Body of pancreas (tissue), 4 donors: ENCODE data around the gene UBE4B. TPM values are rescaled to one million over a fixed set of nuclear protein-coding genes. Genes with fewer than 3 reads are reported as not detected.

Experiments
- ATAC-seq: fragments of 150-250 bp; one replicate; pipeline ENCODE4 v1.9.1; 2016
- DNase-seq, 4 donors: peaks; one replicate each; pipeline ENCODE4 v3.0.0-alpha.2; 2019
- H3K27ac ChIP-seq, 4 donors: fragments of 200-600 bp; sonication (generic); 1 replicate in 3 of 4; 2 replicates in 1 of 4; pipeline versions ENCODE4 v1.5.1 to v1.6.1; 2016 to 2019; ENCODE audit warnings: mild to moderate bottlenecking in 1 of 4, mixed read lengths in 1 of 4, moderate library complexity in 1 of 4
- H3K27me3 ChIP-seq, 2 donors: fragments of 200-600 bp; sonication (generic); one replicate each; pipeline ENCODE4 v1.6.0; 2016; ENCODE audit warnings: mild to moderate bottlenecking in 1 of 2
- H3K36me3 ChIP-seq, 2 donors: fragments of 200-600 bp; sonication (generic); replicated peaks in 1 of 2; 2 replicates each; pipeline ENCODE4 v1.5.1; 2016; ENCODE audit warnings: low read depth in 2 of 2; ENCODE audit not compliant: insufficient read depth in 1 of 2
- H3K4me1 ChIP-seq: fragments of 200-600 bp; sonication (generic); one replicate; pipeline ENCODE4 v1.6.0; 2016
- H3K4me3 ChIP-seq, 2 donors: fragments of 200-600 bp; sonication (generic); 1 replicate in 1 of 2; 2 replicates in 1 of 2; pipeline ENCODE4 v1.5.1; 2016 to 2019
- H3K9me3 ChIP-seq, 3 donors: fragments of 200-600 bp; sonication (generic); 1 replicate in 2 of 3; 2 replicates in 1 of 3; pipeline ENCODE4 v1.5.1; 2016
- POLR2A ChIP-seq, 3 donors: fragments of 450-650 bp; IDR thresholded peaks; one replicate each; pipeline ENCODE4 v1.6.1; 2016; ENCODE audit warnings: antibody characterized with exemption in 3 of 3, mild to moderate bottlenecking in 2 of 3
- WGBS, 2 donors: methylation state at CpG; one replicate each; pipeline ENCODE4 v1.1.5; 2017; 5-methylcytosine and 5-hydroxymethylcytosine counted together
- intact Hi-C: fragments of 100-400 bp; cut with DNase I; formaldehyde crosslinking; loops from one replicate; pipeline ENCODE4 v1.15.1; 2023
- total RNA-seq, 2 donors: library from RNA; depleted of rRNA; stranded (reverse); fragments of >200 nt; gene quantifications; one replicate each; pipeline ENCODE4 v1.1.0, GENCODE V29; 2016
- TF ChIP-seq, protein P1 (sequence below), 7 experiments: fragments of 450-650 bp in 4 of 7; fragments of 200-600 bp in 3 of 7; sonication (generic) in 3 of 7; IDR thresholded peaks; one replicate each; pipeline ENCODE4 v1.5.1; 2016 to 2019; ENCODE audit warnings: antibody characterized with exemption in 7 of 7

UBE4B gene
- total RNA-seq, 2 donors from 2014 or later = 43.8 to 57.0 TPM

DNA sequence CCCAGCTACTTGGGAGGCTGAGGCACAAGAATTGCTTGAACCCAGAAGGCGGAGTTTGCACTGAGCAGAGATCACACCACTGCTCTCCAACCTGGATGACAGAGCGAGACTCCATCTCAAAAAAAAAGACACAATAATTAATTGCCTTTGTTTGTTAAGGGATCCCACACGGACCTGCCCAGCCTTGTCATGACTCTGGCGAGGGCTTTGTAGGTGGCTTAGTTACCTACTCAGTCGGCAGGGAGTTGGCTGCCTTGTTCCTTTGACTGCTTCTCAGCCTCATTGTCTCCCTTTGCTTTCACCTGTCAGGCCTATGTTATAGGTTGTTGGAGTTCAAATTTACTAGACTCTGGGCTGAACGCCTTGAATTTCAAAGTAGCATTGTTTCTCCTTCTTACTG lies 82.0 kb downstream of the UBE4B start:
- Histone ChIP-seq H3K9me3 (no peaks in the 10 kb centered on the region), H3K36me3 (peaks cover 0 to 13% of the 10 kb centered on the region in 2 donors), H3K4me1 (no peaks in the 10 kb centered on the region), H3K27me3 (no peaks in the 10 kb centered on the region), H3K27ac (no peak overlapping the region), H3K4me3 (no peak overlapping the region)
- intact Hi-C loops = no loop called here
- ATAC-seq = no peak
- no peak for DNase-seq
- WGBS, 2 donors = 91 to 92% methylated on average over 6 of the region's 6 CpGs
- TF ChIP-seq, protein P1, sequence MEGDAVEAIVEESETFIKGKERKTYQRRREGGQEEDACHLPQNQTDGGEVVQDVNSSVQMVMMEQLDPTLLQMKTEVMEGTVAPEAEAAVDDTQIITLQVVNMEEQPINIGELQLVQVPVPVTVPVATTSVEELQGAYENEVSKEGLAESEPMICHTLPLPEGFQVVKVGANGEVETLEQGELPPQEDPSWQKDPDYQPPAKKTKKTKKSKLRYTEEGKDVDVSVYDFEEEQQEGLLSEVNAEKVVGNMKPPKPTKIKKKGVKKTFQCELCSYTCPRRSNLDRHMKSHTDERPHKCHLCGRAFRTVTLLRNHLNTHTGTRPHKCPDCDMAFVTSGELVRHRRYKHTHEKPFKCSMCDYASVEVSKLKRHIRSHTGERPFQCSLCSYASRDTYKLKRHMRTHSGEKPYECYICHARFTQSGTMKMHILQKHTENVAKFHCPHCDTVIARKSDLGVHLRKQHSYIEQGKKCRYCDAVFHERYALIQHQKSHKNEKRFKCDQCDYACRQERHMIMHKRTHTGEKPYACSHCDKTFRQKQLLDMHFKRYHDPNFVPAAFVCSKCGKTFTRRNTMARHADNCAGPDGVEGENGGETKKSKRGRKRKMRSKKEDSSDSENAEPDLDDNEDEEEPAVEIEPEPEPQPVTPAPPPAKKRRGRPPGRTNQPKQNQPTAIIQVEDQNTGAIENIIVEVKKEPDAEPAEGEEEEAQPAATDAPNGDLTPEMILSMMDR (IDR thresholded peaks at IDR 0.05) = no peak
- no peak for TF ChIP-seq POLR2A (IDR thresholded peaks at IDR 0.05)

DNA sequence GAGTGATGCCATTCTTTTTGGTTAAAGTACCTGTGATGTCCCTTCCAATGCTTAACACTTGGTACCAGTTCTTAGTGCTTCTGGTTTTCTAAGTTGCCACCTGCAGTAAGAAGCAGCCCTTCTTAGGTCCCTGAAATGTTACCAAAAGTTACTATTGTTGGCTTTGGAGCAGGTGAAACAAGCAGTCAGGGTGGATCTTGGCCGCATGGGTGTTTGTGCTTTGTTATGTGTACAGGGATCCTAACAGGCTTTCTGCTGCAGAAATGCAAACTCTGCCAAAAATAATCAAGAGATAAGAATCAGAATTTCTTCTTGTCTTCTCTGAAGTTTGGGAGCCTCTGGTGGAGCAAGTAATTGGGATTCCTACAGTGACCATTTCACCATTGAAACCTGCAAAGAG lies 84.4 kb downstream of the UBE4B start:
- H3K4me3 ChIP-seq = no peak overlapping the region
- no peaks in the 10 kb centered on the region for H3K27me3 ChIP-seq
- WGBS, 2 donors = 87 to 100% methylated on average over 1 of the region's 1 CpG
- no peak overlapping the region for H3K27ac ChIP-seq
- H3K4me1 ChIP-seq = no peaks in the 10 kb centered on the region
- intact Hi-C loops = no loop called here
- TF ChIP-seq POLR2A (IDR thresholded peaks at IDR 0.05) = no peak
- TF ChIP-seq, protein P1 (IDR thresholded peaks at IDR 0.05) = no peak
- no peaks in the 10 kb centered on the region for H3K9me3 ChIP-seq
- DNase-seq = no peak
- no peak for ATAC-seq
- peaks cover 0 to 17% of the 10 kb centered on the region in 2 donors for H3K36me3 ChIP-seq

DNA sequence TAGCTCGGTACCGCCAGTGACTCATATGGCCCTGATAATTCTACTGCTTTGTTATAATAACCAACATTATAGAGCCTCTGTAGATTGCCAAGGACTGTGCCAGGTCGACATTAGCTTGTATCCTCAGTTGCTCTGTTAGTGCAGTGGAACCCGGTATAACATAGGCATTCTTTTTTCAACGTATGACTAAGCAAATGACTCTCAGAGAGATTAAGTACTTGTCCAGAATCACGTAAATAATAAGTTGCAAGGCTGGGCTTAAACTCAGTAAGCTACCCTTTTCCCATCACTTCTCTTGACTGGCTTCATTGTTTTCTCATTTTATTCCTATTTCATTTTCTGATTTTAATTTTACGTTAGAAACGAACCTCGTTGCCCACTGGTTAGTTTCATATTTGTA lies 85.1 kb downstream of the UBE4B start:
- Histone ChIP-seq H3K27ac (no peak overlapping the region), H3K4me3 (no peak overlapping the region), H3K9me3 (no peaks in the 10 kb centered on the region), H3K36me3 (peaks cover 0 to 18% of the 10 kb centered on the region in 2 donors), H3K27me3 (no peaks in the 10 kb centered on the region), H3K4me1 (no peaks in the 10 kb centered on the region)
- WGBS, 2 donors = 86 to 89% methylated on average over 9 of the region's 9 CpGs
- intact Hi-C loops = no loop called here
- DNase-seq = no peak
- TF ChIP-seq, protein P1 (IDR thresholded peaks at IDR 0.05) = no peak
- no peak for TF ChIP-seq POLR2A (IDR thresholded peaks at IDR 0.05)
- ATAC-seq = no peak

DNA sequence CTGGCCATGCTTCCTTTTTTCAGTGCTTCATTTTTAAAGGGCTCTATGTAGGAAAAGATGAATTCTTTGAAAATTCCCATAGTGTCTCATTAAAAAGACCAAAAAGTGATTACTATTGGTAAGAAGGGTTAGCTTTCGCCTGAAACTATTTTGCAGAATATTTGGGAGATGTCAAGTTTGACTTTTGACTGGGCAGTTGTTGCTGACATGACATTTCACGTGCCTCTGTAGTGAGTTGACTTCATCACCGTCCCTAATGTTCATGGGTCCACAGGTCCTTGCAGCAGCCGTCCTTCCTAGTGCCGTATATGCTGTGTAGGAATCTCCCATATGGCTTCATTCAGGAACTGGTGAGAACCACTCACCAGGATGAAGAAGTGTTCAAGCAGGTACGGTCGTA lies 88.9 kb downstream of the UBE4B start:
- Histone ChIP-seq H3K27me3 (no peaks in the 10 kb centered on the region), H3K27ac (no peak overlapping the region), H3K4me1 (no peaks in the 10 kb centered on the region), H3K9me3 (no peaks in the 10 kb centered on the region), H3K4me3 (no peak overlapping the region), H3K36me3 (peaks cover 0 to 22% of the 10 kb centered on the region in 2 donors)
- ATAC-seq (no peak), DNase-seq (no peak)
- whole genome bisulfite sequencing, 2 donors = 86 to 93% methylated on average over 7 of the region's 7 CpGs
- intact Hi-C loops = no loop called here
- TF ChIP-seq POLR2A (IDR thresholded peaks at IDR 0.05) = no peak
- TF ChIP-seq, protein P1 (IDR thresholded peaks at IDR 0.05) = no peak

DNA sequence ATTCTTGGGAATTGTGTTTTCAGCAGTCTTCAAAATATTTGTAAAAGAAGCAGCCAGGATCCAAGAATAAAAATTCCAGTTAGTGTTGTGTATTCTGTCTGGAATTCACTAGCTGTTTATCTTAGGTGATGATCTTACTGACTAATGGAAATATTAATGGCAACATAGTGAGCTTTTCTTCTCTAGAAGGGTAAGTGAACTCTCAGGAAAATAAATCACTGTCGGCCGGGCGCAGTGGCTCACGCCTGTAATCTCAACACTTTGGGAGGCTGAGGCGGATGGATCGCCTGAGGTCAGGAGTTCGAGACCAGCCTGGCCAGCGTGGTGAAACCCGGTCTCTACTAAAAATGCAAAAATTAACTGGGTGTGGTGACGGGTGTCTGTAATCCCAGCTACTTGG lies 90.2 kb downstream of the UBE4B start:
- Histone ChIP-seq H3K27ac (no peak overlapping the region), H3K4me3 (no peak overlapping the region), H3K9me3 (no peaks in the 10 kb centered on the region), H3K4me1 (no peaks in the 10 kb centered on the region), H3K36me3 (peaks cover 0 to 20% of the 10 kb centered on the region in 2 donors), H3K27me3 (no peaks in the 10 kb centered on the region)
- ATAC-seq = no peak
- intact Hi-C loops = no loop called here
- DNase-seq = no peak
- TF ChIP-seq, protein P1 (IDR thresholded peaks at IDR 0.05) = no peak
- no peak for TF ChIP-seq POLR2A (IDR thresholded peaks at IDR 0.05)
- WGBS, 2 donors = 93 to 94% methylated on average over 10 of the region's 10 CpGs
